GM21423 (cell line): ENCODE measurements around the gene PTPN23.

Experiments
- ATAC-seq: cut with Tn5 transposase; IDR thresholded peaks from one replicate; pipeline ENCODE4 v1.9.1; 2021; ENCODE audit warnings: mild to moderate bottlenecking, moderate library complexity; ENCODE audit not compliant: unreplicated experiment

Gene PTPN23

GRCh38 chr3:47370887-47371697 is 9.7 kb upstream of the PTPN23 start:
- ATAC-seq: no peak

- no peak for ATAC-seq
Measured at GRCh38 chr3:47374587-47374986, 6.2 kb upstream of the PTPN23 start.

- ATAC-seq: no peak
Measured at GRCh38 chr3:47376393-47376792, 4.4 kb upstream of the PTPN23 start.

DNA sequence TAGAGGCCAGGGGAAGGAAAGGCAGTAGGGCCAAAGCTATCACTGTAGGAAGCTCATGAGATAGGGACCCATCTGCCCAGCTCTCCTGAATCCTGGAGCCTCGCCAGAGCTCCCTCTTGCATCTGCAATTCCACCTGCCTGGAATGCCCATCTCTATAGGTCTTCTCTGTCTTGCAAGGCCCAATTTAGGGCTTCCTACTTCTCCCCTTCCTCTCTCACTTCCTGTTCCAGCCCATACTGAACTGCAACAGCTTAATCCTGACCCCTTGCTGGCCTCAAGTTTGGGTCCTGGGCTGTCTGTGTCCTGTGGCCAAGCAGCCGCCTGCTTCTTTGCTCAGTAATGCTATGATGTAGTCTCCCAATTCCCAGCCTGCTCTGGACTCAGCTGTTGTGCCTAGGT is 3.6 kb upstream of the PTPN23 start:
- no peak for ATAC-seq

GRCh38 chr3:47378869-47379268 is 2.0 kb upstream of the PTPN23 start:
- no peak for ATAC-seq

- ATAC-seq: no peak
Measured at GRCh38 chr3:47379411-47379899, 1.4 kb upstream of the PTPN23 start.

DNA sequence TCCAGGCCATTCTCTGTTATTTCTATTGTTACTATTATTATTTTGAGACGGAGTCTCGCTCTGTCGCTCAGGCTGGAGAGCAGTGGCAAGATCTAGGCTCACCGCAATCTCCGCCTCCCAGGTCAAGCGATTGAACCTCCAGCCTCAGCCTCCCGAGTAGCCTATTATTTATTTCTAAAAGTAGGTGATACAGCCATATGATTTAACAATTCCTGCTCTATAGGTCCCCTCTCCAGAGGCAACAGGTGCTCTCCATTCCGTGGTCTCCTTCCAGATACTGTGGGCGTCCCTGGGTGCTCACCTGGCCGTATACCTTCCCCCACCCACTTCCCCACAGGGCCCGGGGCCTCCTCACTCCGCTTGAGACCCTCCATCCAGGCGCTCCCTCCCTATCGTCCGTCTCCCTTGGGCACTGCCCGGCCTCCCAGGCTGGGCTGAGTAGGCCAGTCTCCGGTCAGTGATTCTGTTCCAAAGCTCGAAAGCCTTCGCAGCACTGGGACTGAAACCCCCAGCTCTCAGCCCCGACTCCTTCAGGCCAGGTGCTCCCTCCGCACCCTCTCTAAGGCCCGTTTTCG is 708 bp upstream of the PTPN23 start:
- ATAC-seq: peak; percentile 6

GRCh38 chr3:47381317-47382157 is 716 bp downstream of the PTPN23 start:
- peak; percentile 51 for ATAC-seq

DNA sequence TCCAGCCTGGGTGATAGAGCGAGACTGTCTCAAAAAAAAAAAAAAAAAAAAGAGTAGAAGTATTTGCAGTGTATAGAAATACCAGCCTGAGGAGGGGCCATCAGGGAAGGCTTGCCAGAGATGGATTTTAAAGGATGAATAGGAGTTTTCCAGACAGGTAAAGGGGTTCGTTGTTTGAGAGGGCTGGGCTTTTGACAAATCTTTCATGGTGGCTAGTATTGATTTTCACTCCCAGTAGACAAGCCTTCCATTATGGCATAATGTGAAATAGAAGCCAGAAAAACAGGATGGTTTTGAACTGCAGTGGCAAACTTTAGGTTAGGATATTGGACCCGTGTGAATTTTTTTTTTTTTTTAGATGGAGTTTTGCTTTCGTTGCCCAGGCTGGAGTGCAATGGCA is 3.6 kb downstream of the PTPN23 start:
- ATAC-seq: no peak

- ATAC-seq: no peak
Measured at GRCh38 chr3:47385007-47385406, 4.2 kb downstream of the PTPN23 start.

- no peak for ATAC-seq
Measured at GRCh38 chr3:47385796-47386195, 5.0 kb downstream of the PTPN23 start.

- ATAC-seq: no peak
Measured at GRCh38 chr3:47392933-47393332, 12.1 kb downstream of the PTPN23 start.

DNA sequence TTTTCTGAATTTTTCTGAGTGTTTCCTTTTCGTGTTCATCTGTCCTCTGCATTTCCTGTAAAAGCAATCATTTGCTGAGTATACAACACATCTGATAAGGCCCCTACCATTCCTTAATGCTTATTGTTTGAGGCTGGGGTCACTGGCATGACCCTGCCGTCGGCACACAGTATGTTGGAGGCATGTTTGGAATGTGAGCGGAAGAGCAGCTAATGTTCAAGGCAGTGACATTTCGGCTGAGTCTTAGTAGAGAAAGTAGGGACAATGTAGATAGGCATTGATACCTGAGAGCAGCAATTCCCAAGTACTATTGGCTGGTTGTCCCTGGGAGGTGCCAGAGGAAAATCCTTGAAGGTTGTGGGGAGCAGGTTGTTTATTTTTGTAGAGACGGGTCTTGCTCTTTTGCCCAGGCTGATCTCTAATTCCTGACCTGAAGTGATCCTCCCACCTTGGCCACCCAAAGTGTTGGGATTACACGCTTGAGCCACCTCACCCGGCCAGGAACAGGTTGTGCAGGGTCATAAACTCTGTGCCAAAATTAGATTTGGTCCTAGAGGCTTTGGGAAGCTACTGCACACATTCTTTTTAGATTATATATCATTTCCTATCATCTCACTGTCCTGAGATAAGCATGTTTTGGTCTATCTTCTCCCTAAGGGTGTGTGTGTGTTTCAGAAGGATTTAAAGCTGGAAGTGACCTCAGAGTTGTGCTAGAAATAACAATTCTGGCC is 13.5 kb downstream of the PTPN23 start:
- ATAC-seq: no peak

DNA sequence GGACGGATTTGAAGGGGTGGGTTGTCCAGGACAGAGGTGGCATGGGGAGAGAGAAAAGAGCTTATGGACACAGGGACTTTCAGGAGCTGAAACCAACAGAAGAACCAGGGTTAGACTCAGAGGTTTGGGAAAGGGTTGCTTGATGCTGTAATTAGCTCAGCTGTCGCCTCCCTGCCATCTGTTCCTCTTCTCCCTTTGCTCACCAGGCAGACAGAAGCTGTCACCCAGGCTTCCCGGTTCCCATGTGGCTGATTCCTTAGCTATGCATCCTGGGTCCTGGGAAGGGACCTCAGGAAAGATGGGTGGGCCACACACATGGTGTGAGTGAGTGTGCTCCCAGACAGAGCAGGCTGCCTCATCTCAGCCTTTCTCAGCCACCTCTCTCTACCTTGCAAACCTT is 14.1 kb downstream of the PTPN23 start:
- ATAC-seq: no peak

GRCh38 chr3:47398228-47398627 is 17.4 kb downstream of the PTPN23 start:
- ATAC-seq: no peak

GRCh38 chr3:47399016-47399415 is 18.2 kb downstream of the PTPN23 start:
- no peak for ATAC-seq

DNA sequence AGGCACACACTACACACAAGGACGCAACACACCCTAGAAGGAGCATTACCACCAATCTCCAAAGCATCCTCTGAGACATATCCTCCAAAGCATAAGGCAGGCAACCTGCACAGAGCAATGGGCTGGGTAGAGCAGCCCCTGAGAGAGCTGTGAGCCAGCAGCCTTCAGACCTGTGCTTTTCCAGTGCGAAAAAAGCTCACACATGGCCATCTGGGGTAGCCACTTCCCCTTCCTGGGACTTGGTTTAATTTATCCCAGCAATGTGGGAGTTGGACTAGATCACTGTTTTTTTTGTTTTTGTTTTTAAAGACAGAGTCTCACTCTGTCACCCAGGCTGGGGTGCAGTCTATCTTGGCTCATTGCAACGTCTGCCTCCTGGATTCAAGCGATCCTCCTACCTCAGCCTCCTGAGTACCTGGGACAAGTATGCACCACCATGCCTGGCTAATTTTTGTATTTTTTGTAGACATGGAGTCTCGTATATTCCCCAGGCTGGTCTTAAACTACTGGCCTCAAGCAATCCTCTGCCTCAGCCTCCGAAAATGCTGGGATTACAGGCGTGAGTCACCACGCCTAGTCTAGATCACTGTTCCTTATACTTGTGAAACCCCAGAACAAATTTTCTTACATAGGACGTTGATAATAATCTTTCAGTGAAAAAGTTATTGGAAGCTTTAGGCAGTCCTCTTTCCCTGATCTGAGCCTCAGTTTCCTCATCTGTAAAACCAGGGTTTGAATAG is 18.9 kb downstream of the PTPN23 start:
- no peak for ATAC-seq

DNA sequence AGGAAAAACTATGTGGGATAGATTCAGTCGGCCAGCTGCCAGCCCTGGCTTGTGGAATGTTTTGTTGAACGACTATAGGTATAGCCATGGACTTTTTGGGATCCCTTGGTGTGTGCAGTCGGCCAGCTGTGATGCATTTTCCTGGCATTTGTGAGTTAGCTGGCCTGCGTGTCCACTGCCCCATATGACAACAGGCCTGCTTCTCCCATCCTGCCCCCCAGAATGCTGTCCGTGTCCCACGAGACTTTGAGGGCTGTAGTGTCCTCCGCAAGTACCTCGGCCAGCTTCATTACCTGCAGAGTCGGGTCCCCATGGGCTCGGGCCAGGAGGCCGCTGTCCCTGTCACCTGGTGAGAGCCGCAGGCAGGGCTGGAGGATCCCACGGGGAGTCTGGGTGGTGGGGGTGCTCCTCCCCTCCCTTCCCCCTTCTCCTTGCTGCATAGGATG is 23.6 kb downstream of the PTPN23 start:
- no peak for ATAC-seq

DNA sequence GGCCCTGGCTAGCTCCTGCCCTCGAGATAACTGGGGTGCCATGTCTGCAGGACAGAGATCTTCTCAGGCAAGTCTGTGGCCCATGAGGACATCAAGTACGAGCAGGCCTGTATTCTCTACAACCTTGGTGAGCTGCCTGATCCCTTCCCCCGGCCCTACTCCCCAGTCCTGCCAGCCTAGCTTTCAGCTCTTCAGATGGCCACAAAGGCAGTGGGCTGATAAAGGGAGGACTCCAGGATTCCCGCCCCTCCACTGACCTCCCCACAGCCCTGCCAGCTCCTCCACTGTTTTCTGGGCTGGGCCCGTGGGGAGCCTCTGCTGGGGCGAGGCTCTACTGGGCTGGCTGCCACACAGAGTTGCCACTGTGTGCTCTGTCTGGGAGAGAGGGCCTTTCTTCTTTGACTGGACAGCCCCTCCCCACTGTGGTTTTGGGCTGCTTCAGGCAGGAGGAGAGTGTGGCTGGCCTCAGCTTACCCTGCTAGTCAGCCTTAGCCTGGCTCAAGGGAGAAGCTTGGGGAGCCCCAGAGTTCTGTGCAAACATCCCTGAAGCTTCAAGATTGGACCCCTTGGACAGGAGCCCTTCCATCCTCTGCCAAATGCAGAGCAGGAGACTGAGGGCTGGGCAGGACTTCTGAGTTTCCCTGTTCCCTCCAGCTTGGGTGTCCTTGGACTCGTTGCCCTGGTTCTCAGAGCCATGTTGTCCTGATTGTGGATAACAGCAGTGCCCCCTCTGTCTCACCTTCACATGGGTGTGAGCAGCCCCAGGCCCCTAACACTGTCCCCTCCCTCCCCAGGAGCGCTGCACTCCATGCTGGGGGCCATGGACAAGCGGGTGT is 24.4 kb downstream of the PTPN23 start:
- no peak for ATAC-seq
